Naive B cell (primary cell): ENCODE data around the gene SHB. TPM values are rescaled to one million over a fixed set of nuclear protein-coding genes. Genes with fewer than 3 reads are reported as not detected.

Experiments
- ATAC-seq, 2 donors: fragments of 150-1000 bp; cut with Tn5 transposase; 2 replicates each; pipeline ENCODE4 v1.10.0; 2021; ENCODE audit warnings: low read depth in 2 of 2, mild to moderate bottlenecking in 2 of 2, moderate library complexity in 2 of 2
- DNase-seq: peaks from one replicate; pipeline ENCODE4 v3.0.0; 2022
- H3K27ac Mint-ChIP-seq, 6 donors: one replicate each; pipeline ENCODE4 v1.8.0; 2020 to 2022; ENCODE audit warnings: mild to moderate bottlenecking in 6 of 6, mixed read lengths in 6 of 6, moderate library complexity in 5 of 6, inconsistent platforms in 2 of 6
- H3K27me3 Mint-ChIP-seq, 3 donors: one replicate each; pipeline ENCODE4 v1.8.0; 2021 to 2022; ENCODE audit warnings: mixed read lengths in 3 of 3, mild to moderate bottlenecking in 1 of 3
- H3K36me3 Mint-ChIP-seq, 2 donors: one replicate each; pipeline ENCODE4 v1.8.0; 2020 to 2022; ENCODE audit warnings: mixed read lengths in 2 of 2, inconsistent platforms in 1 of 2, mild to moderate bottlenecking in 1 of 2
- H3K4me1 Mint-ChIP-seq, 3 donors: one replicate each; pipeline ENCODE4 v1.8.0; 2020 to 2022; ENCODE audit warnings: mixed read lengths in 3 of 3, inconsistent platforms in 1 of 3, mild to moderate bottlenecking in 1 of 3, moderate library complexity in 1 of 3
- H3K4me3 Mint-ChIP-seq, 8 donors: one replicate each; pipeline ENCODE4 v1.8.0; 2020 to 2022; ENCODE audit warnings: mild to moderate bottlenecking in 8 of 8, mixed read lengths in 8 of 8, moderate library complexity in 8 of 8, inconsistent platforms in 2 of 8
- H3K9me3 Mint-ChIP-seq, 7 donors: one replicate each; pipeline ENCODE4 v1.8.0; 2020 to 2022; ENCODE audit warnings: mixed read lengths in 7 of 7, mild to moderate bottlenecking in 5 of 7, inconsistent platforms in 2 of 7, moderate library complexity in 1 of 7
- polyA plus RNA-seq, 6 donors: library from polyadenylated mRNA; unstranded; fragments of 300-500 nt; fragmentation: Illumina TruSeq; gene quantifications; one replicate each; pipeline ENCODE4 v1.2.3, GENCODE V29; 2021; ENCODE audit warnings: low read depth in 6 of 6

SHB gene
- polyA plus RNA-seq, 6 donors from 2014 or later: 0.17 to 0.55 (median 0.27) TPM

DNA sequence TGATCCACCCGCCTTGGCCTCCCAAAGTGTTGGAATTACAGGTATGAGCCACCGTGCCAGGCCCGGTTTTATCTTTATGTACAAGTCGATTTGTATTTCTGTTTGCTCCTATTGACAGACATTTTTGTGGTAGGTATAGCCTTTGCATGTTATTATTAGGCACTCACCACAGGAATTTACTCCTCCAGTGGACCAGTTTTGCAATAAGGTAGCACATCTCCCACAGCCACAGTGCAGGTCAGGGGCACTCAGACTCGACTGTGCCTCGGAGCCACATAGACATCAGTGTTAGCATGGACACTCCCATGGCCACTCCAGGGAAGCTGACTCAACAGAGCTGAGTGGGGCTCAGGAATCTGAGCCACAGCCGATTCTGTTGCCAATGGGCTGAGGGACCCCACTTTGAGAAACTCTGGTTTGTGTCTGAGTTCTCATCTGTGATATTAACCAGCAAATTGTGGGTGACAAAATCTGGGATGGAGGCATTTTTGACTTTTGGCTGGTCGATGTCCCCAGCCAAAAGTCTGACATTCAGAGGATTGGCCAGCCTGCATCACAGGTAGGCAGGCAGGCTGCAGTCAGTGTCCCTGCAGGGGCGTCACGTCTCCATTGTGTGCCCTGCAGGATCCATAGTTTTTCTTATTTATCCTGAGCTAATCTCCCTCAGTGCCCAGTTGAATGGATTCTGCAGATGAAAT, 15.0 kb upstream of the SHB start:
- ATAC-seq: no peak
- no peak for DNase-seq
- peaks cover 2 to 7% (median 4%) of the 10 kb centered on the region in 3 donors for H3K4me1 Mint-ChIP-seq
- H3K27ac Mint-ChIP-seq: no peak overlapping the region
- no peak overlapping the region for H3K4me3 Mint-ChIP-seq
- H3K27me3 Mint-ChIP-seq: peaks cover 36 to 60% (median 45%) of the 10 kb centered on the region in 3 donors
- peaks cover 0 to 3% of the 10 kb centered on the region in 2 donors for H3K36me3 Mint-ChIP-seq
- peaks cover 0 to under 1% (median 0%) of the 10 kb centered on the region in 7 donors for H3K9me3 Mint-ChIP-seq

- ATAC-seq: no peak
- Mint-ChIP-seq H3K9me3 (peaks cover 0 to 2% (median 0%) of the 10 kb centered on the region in 7 donors), H3K4me1 (no peaks in the 10 kb centered on the region), H3K36me3 (peaks cover 0 to 3% of the 10 kb centered on the region in 2 donors), H3K4me3 (no peak overlapping the region), H3K27ac (no peak overlapping the region), H3K27me3 (peaks cover 33 to 57% (median 42%) of the 10 kb centered on the region in 3 donors)
- no peak for DNase-seq
Observed at GRCh38 chr9:38082446-38083287, 13.6 kb upstream of the SHB start.

DNA sequence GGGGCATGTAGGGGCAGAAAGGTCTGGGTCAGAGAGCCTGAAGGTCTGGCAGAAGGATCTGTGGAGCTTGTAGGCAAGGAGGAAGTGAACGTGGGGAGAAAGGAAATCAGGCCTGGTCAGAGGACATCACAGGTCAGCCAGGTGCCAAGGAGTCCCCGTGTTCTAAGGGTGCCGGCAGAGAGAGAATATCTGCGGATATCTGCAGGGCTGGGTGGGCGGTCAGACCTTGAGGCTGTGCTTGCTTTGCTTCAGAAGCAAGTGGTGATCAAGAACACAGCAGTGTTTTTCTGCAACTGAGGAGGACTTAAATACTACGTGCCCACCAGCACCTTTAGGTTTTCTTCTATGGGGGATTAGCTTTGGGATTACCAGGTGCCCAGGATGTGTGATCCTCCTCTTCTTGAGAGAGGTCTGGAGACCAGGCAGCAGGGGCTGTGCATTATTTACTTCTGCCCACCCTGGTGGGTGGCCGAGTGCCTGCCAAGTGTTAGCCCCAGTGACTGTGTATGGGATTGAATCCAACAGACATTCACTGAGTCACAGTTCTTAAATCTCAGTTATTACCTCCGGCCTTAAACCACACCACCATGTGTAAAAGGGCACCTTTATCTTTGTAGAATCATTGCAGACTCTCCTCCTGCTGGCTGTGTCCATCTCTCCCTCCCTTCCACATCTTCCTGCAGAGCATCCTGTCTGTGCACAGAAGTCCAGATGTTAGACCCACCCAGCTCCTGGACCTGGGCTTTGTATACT, 12.5 kb upstream of the SHB start:
- no peak overlapping the region for H3K27ac Mint-ChIP-seq
- no peak overlapping the region for H3K4me3 Mint-ChIP-seq
- H3K27me3 Mint-ChIP-seq: peaks cover 36 to 60% (median 47%) of the 10 kb centered on the region in 3 donors
- peaks cover 0 to 4% (median 2%) of the 10 kb centered on the region in 7 donors for H3K9me3 Mint-ChIP-seq
- ATAC-seq (no peak), DNase-seq (no peak)
- no peaks in the 10 kb centered on the region for H3K4me1 Mint-ChIP-seq
- peaks cover 0 to 3% of the 10 kb centered on the region in 2 donors for H3K36me3 Mint-ChIP-seq

DNA sequence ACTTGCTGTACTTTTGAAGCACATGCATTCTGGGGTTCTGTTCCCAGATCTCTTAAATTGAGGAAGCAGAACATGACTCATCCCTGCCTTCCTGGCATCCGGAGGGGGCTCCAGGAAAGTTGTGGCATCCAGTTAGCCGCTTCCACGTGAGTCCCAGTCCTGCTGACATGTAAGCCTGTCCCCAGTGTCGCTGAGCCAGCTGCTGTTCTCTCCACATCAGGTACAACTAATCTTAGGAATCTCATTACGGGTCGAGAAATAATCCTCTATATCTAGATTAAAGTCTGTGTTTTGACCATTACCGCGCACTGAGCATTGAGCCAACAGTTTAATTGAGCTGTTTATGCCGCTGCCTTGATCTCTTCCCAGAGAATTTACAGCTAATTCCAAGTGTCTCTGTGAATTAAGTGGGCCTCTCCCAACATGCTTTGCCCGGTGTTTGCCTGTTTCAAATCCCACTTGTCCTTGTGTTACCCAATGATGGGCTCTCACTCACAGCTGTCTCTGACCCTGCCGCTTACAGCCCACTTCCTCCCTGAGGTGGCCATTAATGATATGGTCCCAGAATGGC, 10.5 kb upstream of the SHB start:
- H3K9me3 Mint-ChIP-seq: peaks cover 0 to 8% (median 4%) of the 10 kb centered on the region in 7 donors

DNA sequence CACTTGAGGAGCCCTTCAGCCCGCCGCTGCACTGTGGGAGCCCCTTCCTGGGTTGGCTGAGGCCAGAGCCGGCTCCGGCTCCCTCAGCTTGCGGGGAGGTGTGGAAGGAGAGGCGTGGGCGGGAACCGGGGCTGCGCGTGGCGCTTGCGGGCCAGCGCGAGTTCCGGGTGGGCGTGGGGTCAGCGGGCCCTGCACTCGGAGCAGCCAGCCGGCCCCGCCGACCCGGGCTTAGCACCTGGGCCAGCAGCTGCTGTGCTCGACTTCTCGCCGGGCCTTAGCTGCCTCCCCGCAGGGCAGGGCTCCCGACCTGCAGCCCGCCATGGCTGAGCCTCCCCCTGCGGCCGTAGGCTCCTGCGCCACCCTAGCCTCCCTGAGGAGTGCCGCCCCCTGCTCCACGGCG, 6.2 kb upstream of the SHB start:
- Mint-ChIP-seq H3K36me3 (peaks cover 0 to 3% of the 10 kb centered on the region in 2 donors), H3K27me3 (peaks cover 23 to 24% (median 24%) of the 10 kb centered on the region in 3 donors), H3K4me3 (no peak overlapping the region), H3K9me3 (peaks cover 0 to 8% (median 4%) of the 10 kb centered on the region in 7 donors), H3K4me1 (no peaks in the 10 kb centered on the region), H3K27ac (no peak overlapping the region)
- ATAC-seq: no peak
- no peak for DNase-seq

More for the DNA sequence above, 10.5 kb upstream of the SHB start:
- Mint-ChIP-seq H3K4me3 (no peak overlapping the region), H3K4me1 (no peaks in the 10 kb centered on the region), H3K27me3 (peaks cover 33 to 46% (median 38%) of the 10 kb centered on the region in 3 donors), H3K27ac (no peak overlapping the region), H3K36me3 (peaks cover 0 to 3% of the 10 kb centered on the region in 2 donors)
- ATAC-seq (no peak), DNase-seq (no peak)

DNA sequence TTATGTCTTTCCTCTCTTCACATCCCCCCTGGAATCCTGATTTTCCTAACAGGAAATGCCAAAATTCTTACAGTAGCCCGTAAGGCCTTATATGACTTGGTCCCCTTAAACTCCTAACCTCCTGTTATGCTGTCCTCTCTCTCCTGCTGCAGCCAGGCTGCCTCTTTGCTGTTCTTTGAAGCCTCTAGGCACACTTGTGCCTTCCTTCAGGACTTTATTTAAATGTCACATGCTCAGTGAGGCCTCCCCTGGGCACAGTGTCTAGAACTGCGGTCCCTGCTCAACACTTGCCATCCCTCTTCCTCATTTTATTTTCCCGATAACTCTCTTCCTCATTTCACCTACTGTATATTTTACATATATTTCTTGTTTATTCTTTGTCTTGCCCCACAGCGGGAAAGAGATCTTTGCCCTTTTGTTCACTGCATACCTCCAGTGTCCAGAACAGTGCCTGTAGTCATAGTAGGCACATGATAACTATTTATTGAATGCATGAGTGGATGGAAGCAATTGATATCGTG, 5.5 kb upstream of the SHB start:
- H3K27ac Mint-ChIP-seq: no peak overlapping the region
- no peak for DNase-seq
- H3K4me1 Mint-ChIP-seq: peaks cover 0 to 3% (median 0%) of the 10 kb centered on the region in 3 donors
- no peak overlapping the region for H3K4me3 Mint-ChIP-seq
- ATAC-seq: no peak
- H3K27me3 Mint-ChIP-seq: peaks cover 16 to 18% (median 17%) of the 10 kb centered on the region in 3 donors
- H3K9me3 Mint-ChIP-seq: peaks cover 0 to 8% (median 4%) of the 10 kb centered on the region in 7 donors
- H3K36me3 Mint-ChIP-seq: no peaks in the 10 kb centered on the region

GRCh38 chr9:38073882-38074281, 4.9 kb upstream of the SHB start:
- H3K4me1 Mint-ChIP-seq: peaks cover 0 to 4% (median 0%) of the 10 kb centered on the region in 3 donors
- H3K9me3 Mint-ChIP-seq: peaks cover 0 to 8% (median 4%) of the 10 kb centered on the region in 7 donors
- H3K4me3 Mint-ChIP-seq: no peak overlapping the region
- no peak for DNase-seq
- H3K36me3 Mint-ChIP-seq: no peaks in the 10 kb centered on the region
- H3K27ac Mint-ChIP-seq: no peak overlapping the region
- no peak for ATAC-seq
- peaks cover 9 to 12% (median 11%) of the 10 kb centered on the region in 3 donors for H3K27me3 Mint-ChIP-seq

DNA sequence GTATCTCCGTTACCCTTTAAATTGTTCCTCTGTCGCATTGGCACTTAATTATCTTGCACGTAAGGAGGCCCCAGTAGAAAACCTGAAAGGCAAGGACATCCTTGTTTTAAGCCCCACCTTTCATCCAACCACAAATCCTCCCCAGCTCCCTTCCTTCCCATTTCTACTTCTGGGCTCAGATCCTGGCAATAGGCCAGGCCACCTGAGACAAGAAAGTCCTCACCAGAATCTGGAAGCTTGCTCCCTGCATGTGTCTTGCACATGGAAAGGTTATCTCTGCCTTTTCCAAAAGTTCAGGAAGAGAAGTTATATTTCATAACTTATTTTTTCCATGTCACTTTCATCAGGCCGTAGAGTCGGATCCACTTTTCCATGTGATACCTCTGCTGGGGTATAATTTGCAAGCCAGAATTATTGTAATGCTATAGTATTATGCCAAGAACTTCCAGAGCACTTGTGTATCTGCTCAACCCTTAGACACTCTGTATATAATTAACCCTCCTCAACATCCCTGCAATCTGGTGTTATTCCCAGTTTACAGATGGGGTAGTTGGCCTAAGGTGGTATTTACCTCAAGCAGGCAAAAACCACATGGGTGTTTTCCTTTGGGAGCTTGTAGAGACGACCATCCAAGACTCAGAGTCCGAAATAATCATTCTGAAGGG, 2.6 kb upstream of the SHB start:
- DNase-seq (no peak), ATAC-seq (no peak)
- Mint-ChIP-seq H3K27ac (peak overlapping the region in 1 of 6 donors; percentile 17), H3K27me3 (peaks cover 12 to 15% (median 12%) of the 10 kb centered on the region in 3 donors), H3K4me3 (peak overlapping the region in 1 of 8 donors; percentile 91), H3K4me1 (peaks cover 14 to 16% (median 14%) of the 10 kb centered on the region in 3 donors), H3K36me3 (no peaks in the 10 kb centered on the region), H3K9me3 (peaks cover 0 to 7% (median under 1%) of the 10 kb centered on the region in 7 donors)

- peaks cover 37 to 47% (median 42%) of the 10 kb centered on the region in 3 donors for H3K27me3 Mint-ChIP-seq
- no peaks in the 10 kb centered on the region for H3K36me3 Mint-ChIP-seq
- peak overlapping the region in 2 of 6 donors; percentile 69 to 74 for H3K27ac Mint-ChIP-seq
- ATAC-seq: no peak
- DNase-seq: peak; percentile 18
- H3K4me1 Mint-ChIP-seq: peaks cover 16 to 19% (median 16%) of the 10 kb centered on the region in 3 donors
- no peaks in the 10 kb centered on the region for H3K9me3 Mint-ChIP-seq
- H3K4me3 Mint-ChIP-seq: peak overlapping the region; percentile 80 to 95 (median 89)
Observed at GRCh38 chr9:38067859-38068681, 957 bp downstream of the SHB start.

DNA sequence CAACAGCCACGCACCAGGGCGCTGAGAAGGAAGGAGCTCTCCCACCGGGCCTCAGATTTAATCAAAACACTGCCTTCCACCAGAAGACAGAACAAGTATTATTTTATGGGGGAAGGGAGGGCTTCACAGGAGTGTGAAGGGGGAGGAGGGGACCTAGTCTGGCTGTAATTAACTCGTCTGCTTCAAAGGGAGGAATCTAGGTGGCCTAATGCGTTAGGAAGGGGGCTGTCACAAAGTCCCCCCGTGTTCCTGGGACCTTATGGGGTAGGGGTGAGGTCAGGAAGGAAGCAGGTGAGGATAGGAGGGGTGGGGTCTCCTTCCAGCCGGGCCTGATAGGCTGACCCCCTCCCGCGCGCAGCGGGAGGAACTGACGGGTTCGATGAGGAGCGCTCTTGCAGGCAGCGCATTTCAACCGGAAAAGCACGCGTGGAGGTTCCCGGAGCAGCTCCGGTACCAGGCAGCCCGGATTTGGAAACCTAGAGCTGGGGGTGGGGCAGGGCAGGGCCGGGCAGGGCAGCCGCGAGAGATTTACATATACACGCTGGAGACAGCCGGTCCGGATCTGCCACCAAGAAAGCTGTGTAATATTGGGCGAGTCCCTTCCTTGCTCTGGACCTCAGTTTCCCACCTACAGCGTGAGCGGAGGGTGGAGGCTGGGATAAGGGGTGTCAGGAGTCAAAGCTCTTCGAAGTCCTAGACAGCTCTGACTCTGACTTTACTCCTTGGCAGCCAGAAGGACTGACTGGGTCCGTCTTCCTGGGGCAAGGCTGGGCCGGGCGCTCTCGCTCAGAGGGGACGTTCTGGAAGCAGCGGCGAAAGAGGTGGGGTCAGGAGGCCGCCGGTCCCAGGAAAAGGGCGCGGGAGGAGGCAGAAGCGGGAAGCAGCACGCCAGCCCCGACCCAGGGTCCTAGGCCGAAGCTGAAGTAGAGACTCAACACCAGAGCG, 1.8 kb downstream of the SHB start:
- Mint-ChIP-seq H3K27ac (peak overlapping the region in 3 of 6 donors; percentile 64 to 78 (median 74)), H3K4me1 (peaks cover 16 to 19% (median 16%) of the 10 kb centered on the region in 3 donors), H3K27me3 (peaks cover 41 to 49% (median 42%) of the 10 kb centered on the region in 3 donors), H3K4me3 (peak overlapping the region; percentile 80 to 95 (median 89)), H3K9me3 (no peaks in the 10 kb centered on the region), H3K36me3 (no peaks in the 10 kb centered on the region)
- DNase-seq: no peak
- no peak for ATAC-seq
